ENCODE measurements around the gene TRPM1.

TRPM1 gene

GRCh38 chr15:30990036-30990435 is 111.5 kb downstream of the TRPM1 start:
- Mint-ChIP-seq H3K27ac (ENCODE audit: low read depth) (peak overlapping the region; percentile 97), H3K4me1 (peaks cover 46% of the 10 kb centered on the region), H3K27me3 (no peaks in the 10 kb centered on the region), H3K4me3 (peak overlapping the region; percentile 97), H3K36me3 (ENCODE audit: insufficient read depth) (peaks cover 20% of the 10 kb centered on the region), H3K9me3 (no peaks in the 10 kb centered on the region)
- DNase-seq (ENCODE audit: low spot score in 2 of 2): no peak
- no peak for ATAC-seq (replicated peaks; ENCODE audit: extremely low read depth, poor library complexity, severe bottlenecking)

- Mint-ChIP-seq H3K9me3 (no peaks in the 10 kb centered on the region), H3K27me3 (no peaks in the 10 kb centered on the region), H3K36me3 (ENCODE audit: insufficient read depth) (peaks cover 29% of the 10 kb centered on the region), H3K4me3 (no peak overlapping the region), H3K4me1 (peaks cover 71% of the 10 kb centered on the region), H3K27ac (ENCODE audit: low read depth) (no peak overlapping the region)
- ATAC-seq (replicated peaks; ENCODE audit: extremely low read depth, poor library complexity, severe bottlenecking): no peak
- no peak for DNase-seq (ENCODE audit: low spot score in 2 of 2)
Measured at GRCh38 chr15:30985081-30985531, 116.4 kb downstream of the TRPM1 start.

- Mint-ChIP-seq H3K9me3 (no peaks in the 10 kb centered on the region), H3K27ac (ENCODE audit: low read depth) (no peak overlapping the region)
- ATAC-seq (replicated peaks; ENCODE audit: extremely low read depth, poor library complexity, severe bottlenecking): no peak
Measured at GRCh38 chr15:30984542-30984941, 117.0 kb downstream of the TRPM1 start.

GRCh38 chr15:30984118-30984517 is 117.4 kb downstream of the TRPM1 start:
- Mint-ChIP-seq H3K9me3 (no peaks in the 10 kb centered on the region), H3K27ac (ENCODE audit: low read depth) (peak overlapping the region; percentile 2), H3K27me3 (no peaks in the 10 kb centered on the region), H3K36me3 (ENCODE audit: insufficient read depth) (peaks cover 31% of the 10 kb centered on the region), H3K4me1 (peaks cover 75% of the 10 kb centered on the region), H3K4me3 (no peak overlapping the region)
- no peak for ATAC-seq (replicated peaks; ENCODE audit: extremely low read depth, poor library complexity, severe bottlenecking)
- DNase-seq (ENCODE audit: low spot score in 2 of 2): no peak

More at GRCh38 chr15:30984542-30984941, 117.0 kb downstream of the TRPM1 start:
- H3K4me3 Mint-ChIP-seq: no peak overlapping the region
- H3K27me3 Mint-ChIP-seq: no peaks in the 10 kb centered on the region
- H3K4me1 Mint-ChIP-seq: peaks cover 71% of the 10 kb centered on the region
- peaks cover 29% of the 10 kb centered on the region for H3K36me3 Mint-ChIP-seq (ENCODE audit: insufficient read depth)
- DNase-seq (ENCODE audit: low spot score in 2 of 2): no peak

GRCh38 chr15:30979457-30979856 is 122.1 kb downstream of the TRPM1 start:
- Mint-ChIP-seq H3K27me3 (no peaks in the 10 kb centered on the region), H3K36me3 (ENCODE audit: insufficient read depth) (peaks cover 30% of the 10 kb centered on the region), H3K4me3 (no peak overlapping the region), H3K9me3 (no peaks in the 10 kb centered on the region), H3K27ac (ENCODE audit: low read depth) (peak overlapping the region; percentile 45), H3K4me1 (peaks cover 63% of the 10 kb centered on the region)
- ATAC-seq (replicated peaks; ENCODE audit: extremely low read depth, poor library complexity, severe bottlenecking): no peak
- no peak for DNase-seq (ENCODE audit: low spot score in 2 of 2)

DNA sequence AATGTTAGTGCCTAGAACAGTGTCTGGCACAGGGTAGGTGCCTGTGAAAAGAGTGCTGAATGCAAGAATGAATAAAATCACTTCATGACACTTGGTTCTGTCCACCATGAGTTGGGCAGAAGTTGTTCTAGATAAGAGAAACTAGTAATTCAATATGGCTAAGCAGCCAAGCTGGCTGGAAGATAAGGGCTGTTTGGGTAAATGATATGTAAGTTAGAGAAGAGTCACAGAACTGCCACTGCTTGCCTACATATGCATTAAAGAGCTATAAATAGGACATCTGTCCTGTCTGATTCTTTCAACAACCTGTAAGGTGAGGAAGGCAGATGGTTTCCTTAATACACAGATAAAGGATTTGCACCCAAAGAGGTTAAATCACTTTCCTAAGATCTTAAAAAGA is 123.2 kb downstream of the TRPM1 start:
- H3K27ac Mint-ChIP-seq (ENCODE audit: low read depth): peak overlapping the region; percentile 59
- H3K27me3 Mint-ChIP-seq: no peaks in the 10 kb centered on the region
- peaks cover 54% of the 10 kb centered on the region for H3K4me1 Mint-ChIP-seq
- H3K36me3 Mint-ChIP-seq (ENCODE audit: insufficient read depth): peaks cover 34% of the 10 kb centered on the region
- DNase-seq (ENCODE audit: low spot score in 2 of 2) (no peak), ATAC-seq (replicated peaks; ENCODE audit: extremely low read depth, poor library complexity, severe bottlenecking) (no peak)
- H3K9me3 Mint-ChIP-seq: no peaks in the 10 kb centered on the region
- no peak overlapping the region for H3K4me3 Mint-ChIP-seq

DNA sequence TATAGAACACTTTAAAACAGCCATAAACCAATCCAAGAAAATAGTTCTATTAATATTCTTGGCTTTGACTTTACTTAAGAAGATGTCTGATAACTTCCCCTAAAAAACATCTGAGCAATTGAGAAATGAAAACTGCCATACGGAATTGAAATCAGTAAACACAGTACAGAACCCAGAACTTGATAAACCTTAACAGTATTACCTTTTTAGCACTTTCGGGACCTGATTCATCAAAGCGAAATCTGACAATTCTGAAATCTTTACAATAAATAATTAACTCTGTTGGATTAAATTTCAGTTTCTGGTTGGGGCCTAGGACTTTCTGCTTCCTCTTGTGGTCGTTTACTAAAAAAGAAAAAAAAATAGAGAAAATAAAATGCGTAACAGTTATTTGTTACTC is 127.4 kb downstream of the TRPM1 start:
- H3K27ac Mint-ChIP-seq (ENCODE audit: low read depth): no peak overlapping the region
- H3K9me3 Mint-ChIP-seq: no peaks in the 10 kb centered on the region

DNA sequence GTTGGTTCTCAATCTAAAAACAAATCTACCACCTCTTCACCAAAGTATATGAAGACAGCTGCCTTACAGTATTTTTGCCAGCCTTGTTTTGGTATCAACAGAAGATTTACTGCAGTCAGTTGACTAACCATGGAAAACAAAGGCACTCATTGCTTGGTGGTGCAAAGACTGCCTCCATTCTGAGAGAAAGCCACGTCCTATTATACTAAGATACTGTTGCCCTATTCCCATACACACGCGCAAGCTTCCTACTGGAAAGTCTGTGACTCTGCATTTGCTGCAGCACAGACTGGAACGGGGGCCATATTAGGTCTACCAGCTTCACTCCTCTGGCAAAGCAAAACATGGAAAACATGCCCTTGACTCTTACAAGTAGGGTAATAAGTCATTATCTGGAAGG is 128.1 kb downstream of the TRPM1 start:
- H3K4me3 Mint-ChIP-seq: no peak overlapping the region
- peaks cover 46% of the 10 kb centered on the region for H3K36me3 Mint-ChIP-seq (ENCODE audit: insufficient read depth)
- no peaks in the 10 kb centered on the region for H3K27me3 Mint-ChIP-seq
- no peaks in the 10 kb centered on the region for H3K9me3 Mint-ChIP-seq
- H3K4me1 Mint-ChIP-seq: peaks cover 24% of the 10 kb centered on the region
- ATAC-seq (replicated peaks; ENCODE audit: extremely low read depth, poor library complexity, severe bottlenecking): no peak
- no peak overlapping the region for H3K27ac Mint-ChIP-seq (ENCODE audit: low read depth)
- DNase-seq (ENCODE audit: low spot score in 2 of 2): no peak

More for the DNA sequence above, 127.4 kb downstream of the TRPM1 start:
- Mint-ChIP-seq H3K4me1 (peaks cover 32% of the 10 kb centered on the region), H3K4me3 (no peak overlapping the region), H3K36me3 (ENCODE audit: insufficient read depth) (peaks cover 46% of the 10 kb centered on the region), H3K27me3 (no peaks in the 10 kb centered on the region)
- ATAC-seq (replicated peaks; ENCODE audit: extremely low read depth, poor library complexity, severe bottlenecking) (no peak), DNase-seq (ENCODE audit: low spot score in 2 of 2) (no peak)

DNA sequence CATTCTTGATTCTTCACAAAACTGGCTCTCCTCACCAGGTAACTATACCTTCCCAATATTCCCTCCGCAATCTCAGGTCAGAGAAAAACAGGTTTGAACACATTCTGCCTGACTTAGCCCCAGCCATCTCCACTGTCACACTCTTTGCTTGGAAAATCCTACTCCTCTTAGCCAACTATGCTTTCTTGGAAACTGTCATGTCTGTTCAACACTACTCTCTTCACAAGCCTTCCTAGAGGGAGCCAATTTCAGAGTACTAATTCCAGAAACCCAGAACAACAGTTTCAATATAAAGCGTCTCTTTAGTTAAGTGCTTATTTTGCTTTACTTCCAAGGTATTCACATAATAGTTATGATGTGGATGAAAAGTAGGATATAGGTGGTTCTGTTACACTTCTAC is 131.8 kb downstream of the TRPM1 start:
- Mint-ChIP-seq H3K36me3 (ENCODE audit: insufficient read depth) (peaks cover 41% of the 10 kb centered on the region), H3K27ac (ENCODE audit: low read depth) (peak overlapping the region; percentile 14), H3K9me3 (no peaks in the 10 kb centered on the region), H3K4me1 (peaks cover 18% of the 10 kb centered on the region), H3K27me3 (no peaks in the 10 kb centered on the region), H3K4me3 (no peak overlapping the region)
- ATAC-seq (replicated peaks; ENCODE audit: extremely low read depth, poor library complexity, severe bottlenecking) (no peak), DNase-seq (ENCODE audit: low spot score in 2 of 2) (no peak)

DNA sequence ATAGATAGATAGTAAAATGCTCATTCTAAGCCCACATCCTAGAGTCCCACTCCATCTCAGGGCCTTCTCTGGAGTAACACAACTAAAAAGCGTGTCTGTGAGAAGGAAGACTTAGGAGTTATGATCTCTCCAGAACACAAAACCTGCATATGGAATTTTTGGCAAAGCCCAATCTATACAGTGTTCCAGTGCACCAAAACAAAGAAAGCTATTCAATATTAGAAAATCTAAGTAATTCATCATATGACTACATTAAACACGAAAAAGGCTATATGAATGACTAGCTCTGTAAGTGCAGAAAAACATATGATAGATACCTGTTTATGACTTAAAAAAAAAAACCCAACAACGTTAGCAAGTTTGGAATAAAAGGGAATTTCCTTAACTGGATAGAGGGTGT is 137.8 kb downstream of the TRPM1 start:
- ATAC-seq (replicated peaks; ENCODE audit: extremely low read depth, poor library complexity, severe bottlenecking) (no peak), DNase-seq (ENCODE audit: low spot score in 2 of 2) (no peak)
- Mint-ChIP-seq H3K4me3 (no peak overlapping the region), H3K36me3 (ENCODE audit: insufficient read depth) (peaks cover 33% of the 10 kb centered on the region), H3K9me3 (no peaks in the 10 kb centered on the region), H3K27ac (ENCODE audit: low read depth) (no peak overlapping the region), H3K4me1 (peaks cover 12% of the 10 kb centered on the region), H3K27me3 (no peaks in the 10 kb centered on the region)

DNA sequence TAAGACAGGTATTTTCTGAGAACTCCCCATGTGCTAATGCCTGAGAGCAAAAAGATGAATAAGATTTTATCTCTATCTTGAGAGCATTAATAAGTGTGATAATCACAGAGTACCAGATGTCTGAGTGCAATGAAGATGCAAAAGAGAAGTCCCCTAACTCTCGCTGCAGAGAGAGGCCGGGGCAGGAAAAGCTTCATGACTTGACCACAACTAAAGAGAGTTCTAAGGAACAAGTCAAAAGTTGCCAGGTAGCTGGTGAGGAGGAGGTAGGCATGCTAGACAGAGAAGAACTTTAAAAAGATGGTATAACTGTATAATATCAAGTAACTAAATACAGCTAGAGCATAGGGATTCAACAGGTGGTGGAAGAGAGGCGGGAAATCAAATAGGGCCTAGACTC is 138.9 kb downstream of the TRPM1 start:
- peaks cover 39% of the 10 kb centered on the region for H3K36me3 Mint-ChIP-seq (ENCODE audit: insufficient read depth)
- H3K4me1 Mint-ChIP-seq: peaks cover 18% of the 10 kb centered on the region
- H3K27me3 Mint-ChIP-seq: no peaks in the 10 kb centered on the region
- no peak for ATAC-seq (replicated peaks; ENCODE audit: extremely low read depth, poor library complexity, severe bottlenecking)
- no peaks in the 10 kb centered on the region for H3K9me3 Mint-ChIP-seq
- no peak overlapping the region for H3K27ac Mint-ChIP-seq (ENCODE audit: low read depth)
- no peak for DNase-seq (ENCODE audit: low spot score in 2 of 2)
- H3K4me3 Mint-ChIP-seq: no peak overlapping the region

DNA sequence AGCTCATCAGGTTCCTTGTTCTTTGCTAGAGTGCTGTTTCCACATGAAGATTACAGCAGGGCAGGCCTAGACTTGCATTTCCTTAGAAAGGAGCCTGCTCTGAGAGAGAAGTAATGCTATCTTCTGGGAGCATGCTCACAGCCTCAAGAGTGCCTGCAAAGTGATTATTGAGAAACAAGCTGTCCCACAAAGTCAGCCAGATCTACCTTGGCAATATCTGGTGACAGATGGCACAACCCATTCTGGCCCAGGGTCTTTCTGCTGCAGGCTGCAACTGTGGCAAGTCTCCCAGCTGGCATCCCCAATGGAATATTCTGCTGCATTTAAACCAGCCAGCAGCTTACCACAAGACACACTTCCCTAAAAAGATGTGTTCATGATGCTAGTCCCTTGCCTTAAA is 139.4 kb downstream of the TRPM1 start:
- Mint-ChIP-seq H3K4me1 (peaks cover 22% of the 10 kb centered on the region), H3K27ac (ENCODE audit: low read depth) (no peak overlapping the region), H3K36me3 (ENCODE audit: insufficient read depth) (peaks cover 42% of the 10 kb centered on the region), H3K4me3 (no peak overlapping the region), H3K9me3 (no peaks in the 10 kb centered on the region), H3K27me3 (no peaks in the 10 kb centered on the region)
- DNase-seq (ENCODE audit: low spot score in 2 of 2) (no peak), ATAC-seq (replicated peaks; ENCODE audit: extremely low read depth, poor library complexity, severe bottlenecking) (no peak)

GRCh38 chr15:30958219-30958618 is 143.3 kb downstream of the TRPM1 start:
- H3K4me3 Mint-ChIP-seq: no peak overlapping the region
- ATAC-seq (replicated peaks; ENCODE audit: extremely low read depth, poor library complexity, severe bottlenecking) (no peak), DNase-seq (ENCODE audit: low spot score in 2 of 2) (no peak)
- peaks cover 17% of the 10 kb centered on the region for H3K4me1 Mint-ChIP-seq
- H3K9me3 Mint-ChIP-seq: no peaks in the 10 kb centered on the region
- H3K36me3 Mint-ChIP-seq (ENCODE audit: insufficient read depth): peaks cover 54% of the 10 kb centered on the region
- H3K27ac Mint-ChIP-seq (ENCODE audit: low read depth): no peak overlapping the region
- H3K27me3 Mint-ChIP-seq: no peaks in the 10 kb centered on the region

Data from central memory CD8-positive, alpha-beta T cell (primary cell).